GM12891 (cell line): ENCODE measurements around the gene AMMECR1L.
"Not testable (repeated sequence)": the region's sequence is repeated elsewhere in the genome, so short reads cannot be mapped to it uniquely, and the experiment has no call there.

Source experiments
- POLR2A ChIP-seq: IDR thresholded peaks from 2 replicates; pipeline ENCODE4 v1.6.1; 2011; ENCODE audit warnings: low read depth, low read length, control low read depth
- POLR2AphosphoS5 ChIP-seq: IDR thresholded peaks from 2 replicates; pipeline ENCODE4 v1.6.1; 2011; ENCODE audit warnings: low read depth, low read length, control low read depth
- SPI1 ChIP-seq: IDR thresholded peaks from 2 replicates; pipeline ENCODE4 v1.6.1; 2011; ENCODE audit warnings: low read depth, low read length, control low read depth

DNA sequence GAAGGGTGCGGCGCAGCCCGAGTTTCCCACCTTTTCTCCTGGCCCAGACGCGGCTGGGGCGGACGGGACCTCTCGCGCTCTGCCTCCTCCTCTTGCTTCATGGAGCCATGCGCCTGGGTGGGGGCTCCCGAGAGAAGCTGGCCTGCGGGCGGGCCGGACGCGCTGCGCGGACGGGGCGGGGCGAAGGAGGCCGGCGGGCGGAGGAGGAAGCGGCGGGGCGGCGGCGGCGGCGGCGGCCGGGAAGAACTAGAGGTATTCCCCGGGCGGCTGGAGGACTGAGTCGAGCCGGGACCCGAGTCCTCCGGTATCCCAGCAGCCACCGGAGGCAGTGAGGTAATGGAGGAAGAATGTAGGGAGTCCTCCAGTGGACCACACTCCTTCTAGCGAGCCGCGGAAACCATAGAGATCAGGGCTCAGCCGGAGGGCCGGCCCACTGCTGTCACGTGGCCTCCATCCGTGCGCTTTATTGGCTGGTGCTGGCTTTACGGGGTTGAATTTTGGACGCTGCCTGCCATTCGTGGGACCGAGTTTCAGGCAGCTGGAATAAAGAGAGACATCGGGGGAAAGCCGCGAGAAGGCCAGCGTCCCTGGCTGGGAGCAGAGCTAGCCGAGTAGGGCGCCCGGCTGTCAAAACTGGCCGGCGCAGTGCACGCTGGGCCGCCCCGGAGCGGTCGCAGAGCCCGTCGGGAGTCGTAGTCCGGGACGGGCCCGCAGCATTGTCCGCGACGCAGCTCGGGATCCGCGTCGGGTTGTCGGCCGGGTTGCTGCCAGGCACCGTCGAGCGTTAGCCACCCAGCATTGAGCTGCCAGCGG lies at the start of gene AMMECR1L:
- not testable (repeated sequence) for TF ChIP-seq POLR2A, POLR2AphosphoS5, SPI1
